Breast epithelium (tissue), 3 donors: ENCODE measurements around the gene KIAA0319L.

Experiments used
- POLR2A ChIP-seq: fragments of 450-650 bp; IDR thresholded peaks from one replicate; pipeline ENCODE4 v1.6.1; 2016; ENCODE audit warnings: antibody characterized with exemption, mild to moderate bottlenecking, moderate library complexity
- POLR2AphosphoS5 ChIP-seq, 3 donors: sonication (generic); formaldehyde crosslinking; IDR thresholded peaks; one replicate each; pipeline ENCODE4 v1.6.1; 2017; ENCODE audit warnings: antibody characterized with exemption in 3 of 3
- TF ChIP-seq, protein P1 (sequence below), 3 donors: fragments of 450-650 bp; IDR thresholded peaks; one replicate each; pipeline ENCODE4 v1.5.1; 2016 to 2017; ENCODE audit warnings: antibody characterized with exemption in 3 of 3, mild to moderate bottlenecking in 3 of 3, moderate library complexity in 3 of 3

DNA sequence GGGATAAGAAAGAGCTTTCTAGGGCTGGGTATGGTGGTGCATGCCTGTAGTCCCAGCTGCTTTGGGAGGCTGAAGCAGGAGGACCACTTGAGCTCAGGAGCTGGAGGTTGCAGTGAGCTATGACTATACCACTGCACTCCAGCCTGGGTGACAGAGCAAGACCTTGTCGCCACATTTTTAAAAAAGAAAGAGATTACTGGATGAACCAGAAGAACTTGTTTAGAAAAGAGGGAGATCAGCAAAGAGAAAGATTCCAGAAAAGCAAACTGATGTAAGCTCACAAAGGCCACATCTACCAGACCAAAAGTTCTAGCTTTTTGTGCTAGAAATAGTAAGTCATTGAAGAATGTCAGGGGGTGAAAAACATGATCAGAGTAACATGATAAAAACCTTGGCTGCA is 117.6 kb downstream of the KIAA0319L start:
- no peak for TF ChIP-seq POLR2AphosphoS5 (IDR thresholded peaks at IDR 0.05)
- TF ChIP-seq, protein P1, sequence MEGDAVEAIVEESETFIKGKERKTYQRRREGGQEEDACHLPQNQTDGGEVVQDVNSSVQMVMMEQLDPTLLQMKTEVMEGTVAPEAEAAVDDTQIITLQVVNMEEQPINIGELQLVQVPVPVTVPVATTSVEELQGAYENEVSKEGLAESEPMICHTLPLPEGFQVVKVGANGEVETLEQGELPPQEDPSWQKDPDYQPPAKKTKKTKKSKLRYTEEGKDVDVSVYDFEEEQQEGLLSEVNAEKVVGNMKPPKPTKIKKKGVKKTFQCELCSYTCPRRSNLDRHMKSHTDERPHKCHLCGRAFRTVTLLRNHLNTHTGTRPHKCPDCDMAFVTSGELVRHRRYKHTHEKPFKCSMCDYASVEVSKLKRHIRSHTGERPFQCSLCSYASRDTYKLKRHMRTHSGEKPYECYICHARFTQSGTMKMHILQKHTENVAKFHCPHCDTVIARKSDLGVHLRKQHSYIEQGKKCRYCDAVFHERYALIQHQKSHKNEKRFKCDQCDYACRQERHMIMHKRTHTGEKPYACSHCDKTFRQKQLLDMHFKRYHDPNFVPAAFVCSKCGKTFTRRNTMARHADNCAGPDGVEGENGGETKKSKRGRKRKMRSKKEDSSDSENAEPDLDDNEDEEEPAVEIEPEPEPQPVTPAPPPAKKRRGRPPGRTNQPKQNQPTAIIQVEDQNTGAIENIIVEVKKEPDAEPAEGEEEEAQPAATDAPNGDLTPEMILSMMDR (IDR thresholded peaks at IDR 0.05) = no peak
- TF ChIP-seq POLR2A = no peak
